MM.1S (cell line): ENCODE measurements around the gene ANKRD29.

Source experiments
- EZH2phosphoT487 ChIP-seq: fragments of 300-600 bp; sonication (generic); IDR thresholded peaks from 2 replicates; pipeline ENCODE4 v1.6.1; 2018; ENCODE audit warnings: antibody characterized with exemption, low read length
- TF ChIP-seq, protein P1 (sequence below): fragments of 300-600 bp; sonication (generic); IDR thresholded peaks from 2 replicates; pipeline ENCODE4 v1.5.1; 2016; ENCODE audit warnings: antibody characterized with exemption, low read length, mixed read lengths

DNA sequence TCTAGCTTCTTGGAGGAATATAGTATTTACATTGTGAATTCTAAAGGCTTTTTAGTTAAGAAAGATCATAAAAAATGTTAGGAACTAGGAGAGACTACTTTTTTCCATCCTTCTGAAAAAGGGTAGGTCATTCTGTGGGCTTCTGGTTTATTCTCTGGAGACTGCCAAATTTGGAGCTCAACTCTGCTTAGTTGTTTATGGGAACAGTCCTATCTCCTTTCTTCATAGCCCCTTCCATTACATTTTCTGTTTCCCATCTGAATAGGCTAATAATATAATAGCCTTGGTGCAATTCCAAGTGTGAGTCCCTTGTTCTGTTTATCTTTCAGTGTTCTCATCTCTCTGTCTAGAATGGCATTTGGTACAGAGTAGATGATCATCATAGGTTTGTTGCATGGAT, 42.1 kb upstream of the ANKRD29 start:
- TF ChIP-seq, protein P1, sequence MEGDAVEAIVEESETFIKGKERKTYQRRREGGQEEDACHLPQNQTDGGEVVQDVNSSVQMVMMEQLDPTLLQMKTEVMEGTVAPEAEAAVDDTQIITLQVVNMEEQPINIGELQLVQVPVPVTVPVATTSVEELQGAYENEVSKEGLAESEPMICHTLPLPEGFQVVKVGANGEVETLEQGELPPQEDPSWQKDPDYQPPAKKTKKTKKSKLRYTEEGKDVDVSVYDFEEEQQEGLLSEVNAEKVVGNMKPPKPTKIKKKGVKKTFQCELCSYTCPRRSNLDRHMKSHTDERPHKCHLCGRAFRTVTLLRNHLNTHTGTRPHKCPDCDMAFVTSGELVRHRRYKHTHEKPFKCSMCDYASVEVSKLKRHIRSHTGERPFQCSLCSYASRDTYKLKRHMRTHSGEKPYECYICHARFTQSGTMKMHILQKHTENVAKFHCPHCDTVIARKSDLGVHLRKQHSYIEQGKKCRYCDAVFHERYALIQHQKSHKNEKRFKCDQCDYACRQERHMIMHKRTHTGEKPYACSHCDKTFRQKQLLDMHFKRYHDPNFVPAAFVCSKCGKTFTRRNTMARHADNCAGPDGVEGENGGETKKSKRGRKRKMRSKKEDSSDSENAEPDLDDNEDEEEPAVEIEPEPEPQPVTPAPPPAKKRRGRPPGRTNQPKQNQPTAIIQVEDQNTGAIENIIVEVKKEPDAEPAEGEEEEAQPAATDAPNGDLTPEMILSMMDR, result no peak
- TF ChIP-seq EZH2phosphoT487, result no peak
